Measurements from ENCODE around the gene LAMB4.

- no peak for TF ChIP-seq EZH2 (optimal IDR thresholded peaks at IDR 0.05; ENCODE audit: low read depth, low read length)
- TF ChIP-seq CTCF (IDR thresholded peaks at IDR 0.05; ENCODE audit: low read length): no peak
These were observed 93.0 kb downstream of the LAMB4 start for GRCh38 chr7:108037140-108037539.
